ENCODE results near the gene DLX5.

Gene DLX5

DNA sequence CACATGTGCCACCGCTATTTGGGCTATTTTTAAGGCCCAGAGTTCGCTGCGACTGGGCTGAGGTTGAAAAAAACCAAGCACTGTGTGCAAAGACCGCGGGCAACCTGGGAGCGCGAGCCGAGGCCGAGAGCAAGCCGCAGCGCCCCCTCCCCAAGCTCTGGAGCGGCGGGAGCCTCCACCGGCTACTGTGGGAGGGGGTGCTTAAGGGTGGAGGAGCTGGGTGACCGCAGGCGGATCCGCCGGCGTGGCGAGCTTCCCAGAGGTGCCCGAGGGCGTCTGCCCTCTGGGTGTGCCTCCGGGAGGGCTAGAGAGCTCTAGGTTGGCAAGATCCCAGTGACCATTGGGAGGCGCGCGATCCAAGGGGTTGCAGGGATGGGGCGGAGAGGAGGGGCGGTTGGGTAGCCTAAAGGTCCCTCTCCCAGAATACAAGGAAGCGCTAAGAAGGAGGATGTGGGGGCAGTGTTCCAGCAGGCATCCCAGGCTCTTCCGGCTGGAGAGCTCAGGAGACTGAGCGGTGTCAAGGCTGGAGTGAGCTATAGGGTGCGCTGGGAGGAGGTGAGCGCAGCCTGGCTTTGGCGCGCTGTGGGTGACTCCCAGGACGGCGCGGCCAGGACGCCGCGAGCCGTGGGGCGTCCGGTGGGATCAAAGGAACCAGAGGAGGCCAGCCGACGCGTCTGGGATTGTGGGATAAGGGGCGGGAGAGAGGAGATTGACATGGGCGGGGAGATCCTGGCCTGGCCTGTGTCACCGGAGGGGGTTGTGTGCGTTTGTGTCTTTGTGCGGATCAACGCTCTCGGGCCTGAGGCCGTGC, 8.0 kb downstream of the DLX5 start:
- TF ChIP-seq CTCF (IDR thresholded peaks at IDR 0.05; ENCODE audit: low read depth, low read length): no peak
- H3K4me3 ChIP-seq (ENCODE audit: low read depth, low read length): no peak overlapping the region

GRCh38 chr7:97015756-97016380, 8.8 kb downstream of the DLX5 start:
- TF ChIP-seq CTCF (IDR thresholded peaks at IDR 0.05; ENCODE audit: low read depth, low read length): no peak
- H3K4me3 ChIP-seq (ENCODE audit: low read depth, low read length): no peak overlapping the region

- no peak overlapping the region for H3K4me3 ChIP-seq (ENCODE audit: low read depth, low read length)
- no peak for TF ChIP-seq CTCF (IDR thresholded peaks at IDR 0.05; ENCODE audit: low read depth, low read length)
These were observed 9.4 kb downstream of the DLX5 start for GRCh38 chr7:97015279-97015678.

DNA sequence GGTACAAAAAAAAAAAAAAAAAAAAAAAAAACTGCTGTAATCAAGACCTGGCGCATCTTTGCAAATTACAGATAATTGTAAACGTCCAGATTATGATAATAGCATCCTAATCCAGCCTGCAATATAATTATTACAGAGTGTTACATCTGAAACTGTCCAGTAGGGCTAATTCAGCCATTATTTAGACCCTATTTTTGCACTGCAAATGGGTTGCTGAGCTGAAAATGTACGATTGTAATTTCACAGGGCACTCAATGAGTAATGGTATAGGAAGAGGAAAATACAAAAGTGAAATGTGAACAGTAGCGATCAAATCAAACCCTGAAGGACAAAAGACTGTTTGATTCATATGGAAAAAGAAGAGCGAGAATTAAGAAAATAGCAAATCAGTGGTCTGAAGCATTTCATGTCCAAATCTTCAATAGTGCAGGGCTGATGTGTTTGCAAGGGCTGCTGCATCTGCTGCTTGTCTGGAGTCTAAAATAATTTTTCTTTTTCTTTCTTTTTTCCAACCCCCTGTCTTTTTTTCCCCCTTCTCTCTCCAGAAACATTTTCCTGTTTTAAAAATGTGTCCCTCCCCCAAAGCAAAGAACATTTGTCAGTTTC, 10.4 kb downstream of the DLX5 start:
- no peak overlapping the region for H3K4me3 ChIP-seq (ENCODE audit: low read depth, low read length)
- TF ChIP-seq CTCF (IDR thresholded peaks at IDR 0.05; ENCODE audit: low read depth, low read length): no peak

DNA sequence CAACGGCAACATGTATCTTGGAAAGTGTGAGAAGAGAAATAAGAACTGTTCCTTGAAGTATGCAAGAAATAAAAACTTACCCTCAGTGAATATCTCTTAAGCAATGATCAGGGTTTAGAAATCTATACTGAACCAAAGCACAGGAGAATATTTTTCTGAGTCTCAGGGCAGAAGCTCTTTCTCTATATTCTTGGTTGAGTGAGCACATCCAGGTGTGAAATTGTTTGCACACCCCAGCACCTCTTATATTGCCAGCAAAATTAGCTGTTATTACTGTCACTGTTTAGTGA, 10.8 kb downstream of the DLX5 start:
- TF ChIP-seq CTCF (IDR thresholded peaks at IDR 0.05; ENCODE audit: low read depth, low read length): no peak
- H3K4me3 ChIP-seq (ENCODE audit: low read depth, low read length): no peak overlapping the region

DNA sequence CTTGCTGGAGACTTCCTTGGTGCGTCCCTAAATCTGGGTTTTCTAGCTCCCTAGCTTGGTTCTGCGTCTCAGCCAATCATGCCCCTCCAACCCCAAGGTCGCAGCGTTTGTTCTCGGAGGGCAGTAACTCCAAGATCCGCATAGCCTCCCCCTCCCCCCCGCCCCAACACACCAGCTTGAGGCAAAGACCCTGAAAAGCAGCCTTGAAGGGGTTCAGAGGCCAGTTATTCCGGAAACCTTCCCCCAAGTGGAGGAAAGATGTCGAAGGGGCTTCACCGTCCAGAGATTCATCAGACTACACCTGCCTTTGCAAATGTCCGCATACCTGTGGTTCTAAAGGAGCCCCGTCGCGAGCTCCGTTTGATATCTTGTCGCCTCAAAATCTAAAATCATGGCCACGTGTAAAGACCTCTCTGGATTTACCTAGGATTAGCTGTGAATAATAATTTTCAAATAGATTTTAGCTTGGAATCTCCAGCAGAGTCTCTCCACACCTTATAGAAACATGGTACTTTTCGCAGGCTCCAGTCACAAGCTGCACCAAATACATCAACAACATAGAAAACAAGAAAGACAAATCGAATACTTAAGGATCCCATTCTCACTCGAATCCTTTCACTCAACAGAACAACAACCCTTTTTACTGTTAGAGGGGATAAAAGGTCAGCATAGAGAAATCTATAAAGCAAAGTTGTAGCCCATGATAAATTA, 11.3 kb downstream of the DLX5 start:
- no peak overlapping the region for H3K4me3 ChIP-seq (ENCODE audit: low read depth, low read length)
- TF ChIP-seq CTCF (IDR thresholded peaks at IDR 0.05; ENCODE audit: low read depth, low read length): no peak
